GM12801 (cell line): Measurements from ENCODE around the gene PDAP1.

Experiments
- TF ChIP-seq, protein P1 (sequence below): IDR thresholded peaks from one replicate; pipeline ENCODE4 v1.5.1; 2011; ENCODE audit warnings: control low read depth; ENCODE audit not compliant: insufficient read length; ENCODE audit errors: extremely low read depth

The PDAP1 gene

DNA sequence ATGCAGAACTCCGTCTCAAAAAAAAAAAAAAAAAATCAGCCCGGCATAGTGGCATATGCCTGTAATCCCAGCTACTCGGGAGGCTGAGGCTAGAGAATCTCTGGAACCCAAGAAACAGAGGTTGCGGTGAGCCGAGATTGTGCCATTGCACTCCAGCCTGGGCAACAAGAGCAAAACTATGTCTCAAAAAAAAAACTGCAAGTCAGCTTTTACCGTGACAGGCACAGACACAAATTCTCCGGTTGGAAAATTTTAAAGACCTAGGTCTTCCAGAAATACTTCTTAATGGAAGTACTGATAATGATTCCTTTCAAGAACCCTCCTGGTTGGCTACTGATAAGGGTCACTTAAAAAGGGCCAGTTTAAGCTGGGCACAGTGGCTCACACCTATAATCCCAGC lies 53.3 kb downstream of the PDAP1 start:
- TF ChIP-seq, protein P1, sequence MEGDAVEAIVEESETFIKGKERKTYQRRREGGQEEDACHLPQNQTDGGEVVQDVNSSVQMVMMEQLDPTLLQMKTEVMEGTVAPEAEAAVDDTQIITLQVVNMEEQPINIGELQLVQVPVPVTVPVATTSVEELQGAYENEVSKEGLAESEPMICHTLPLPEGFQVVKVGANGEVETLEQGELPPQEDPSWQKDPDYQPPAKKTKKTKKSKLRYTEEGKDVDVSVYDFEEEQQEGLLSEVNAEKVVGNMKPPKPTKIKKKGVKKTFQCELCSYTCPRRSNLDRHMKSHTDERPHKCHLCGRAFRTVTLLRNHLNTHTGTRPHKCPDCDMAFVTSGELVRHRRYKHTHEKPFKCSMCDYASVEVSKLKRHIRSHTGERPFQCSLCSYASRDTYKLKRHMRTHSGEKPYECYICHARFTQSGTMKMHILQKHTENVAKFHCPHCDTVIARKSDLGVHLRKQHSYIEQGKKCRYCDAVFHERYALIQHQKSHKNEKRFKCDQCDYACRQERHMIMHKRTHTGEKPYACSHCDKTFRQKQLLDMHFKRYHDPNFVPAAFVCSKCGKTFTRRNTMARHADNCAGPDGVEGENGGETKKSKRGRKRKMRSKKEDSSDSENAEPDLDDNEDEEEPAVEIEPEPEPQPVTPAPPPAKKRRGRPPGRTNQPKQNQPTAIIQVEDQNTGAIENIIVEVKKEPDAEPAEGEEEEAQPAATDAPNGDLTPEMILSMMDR: no peak

DNA sequence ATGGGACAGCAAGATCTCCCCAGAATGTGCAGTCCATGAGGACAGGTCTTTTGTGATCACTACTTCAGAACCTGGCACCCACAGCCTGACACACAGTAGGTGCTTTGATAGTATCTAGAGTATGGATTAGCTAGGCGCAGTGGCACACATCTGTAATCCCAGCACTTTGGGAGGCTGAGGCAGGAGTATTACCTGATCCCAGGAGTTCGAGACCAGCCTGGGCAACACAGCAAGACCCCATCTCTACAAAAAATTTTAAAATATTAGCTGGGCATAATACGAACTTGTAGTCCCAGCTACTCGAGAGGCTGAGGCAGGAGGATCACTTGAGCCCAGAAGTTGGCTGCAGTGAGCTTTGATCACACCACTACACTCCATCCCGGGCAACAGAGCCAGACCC lies 56.1 kb downstream of the PDAP1 start:
- TF ChIP-seq, protein P1: no peak
